Measurements from ENCODE around the gene PLOD2. TPM values are rescaled to one million over a fixed set of nuclear protein-coding genes. Genes with fewer than 3 reads are reported as not detected.
A peak's percentile ranks its signal among the peaks of the same experiment; 100 is the strongest.

PLOD2 gene
- total RNA-seq, 1 experiment from 2014 or later = 36.6 TPM

GRCh38 chr3:146160321-146160963 lies 542 bp downstream of the PLOD2 start:
- Mint-ChIP-seq H3K27ac (peak overlapping the region; percentile 97), H3K4me1 (peaks cover 66% of the 10 kb centered on the region), H3K27me3 (ENCODE audit: low read depth) (peaks cover 16% of the 10 kb centered on the region), H3K4me3 (peak overlapping the region; percentile 83), H3K9me3 (no peaks in the 10 kb centered on the region), H3K36me3 (no peaks in the 10 kb centered on the region)
- ChIA-PET CTCF (interaction anchor here (0.6 to 2.7 kb wide), 11 partner anchors 14 to 417 kb away, joined by 3 to 43 read pairs (median 3); no protein-coding TSS in a partner anchor), POLR2A (interaction anchor here (0.5 to 1.3 kb wide), 7 partner anchors 24 to 309 kb away, joined by 3 to 6 read pairs (median 4); partner anchors contain the start of gene PLSCR2)
- ATAC-seq (peak; percentile 77), DNase-seq (ENCODE audit: low spot score) (peak; percentile 75)
- TF ChIP-seq MAX (CRISPR knock-in tag; IDR thresholded peaks at IDR 0.05) (peak; percentile 64; the same call in 1 of the 2 replicates), HMGXB4 (CRISPR knock-in tag; IDR thresholded peaks at IDR 0.05) (peak; percentile 11; the same call in 1 of the 2 replicates), AFF4 (CRISPR knock-in tag; IDR thresholded peaks at IDR 0.05; ENCODE audit: borderline replicate concordance) (no peak)

GRCh38 chr3:146159616-146160320 lies 1.2 kb downstream of the PLOD2 start:
- H3K9me3 Mint-ChIP-seq = no peaks in the 10 kb centered on the region
- no peaks in the 10 kb centered on the region for H3K36me3 Mint-ChIP-seq
- peak overlapping the region; percentile 83 for H3K4me3 Mint-ChIP-seq
- ChIA-PET POLR2A (interaction anchor here (0.6 to 1.3 kb wide), 4 partner anchors 24 to 185 kb away, joined by 3 to 6 read pairs (median 4); no protein-coding TSS in a partner anchor), CTCF (interaction anchor here (1.0 to 2.7 kb wide), 7 partner anchors 15 to 418 kb away, joined by 3 to 43 read pairs (median 10); no protein-coding TSS in a partner anchor)
- H3K27ac Mint-ChIP-seq = peak overlapping the region; percentile 97
- peaks cover 59% of the 10 kb centered on the region for H3K4me1 Mint-ChIP-seq
- ATAC-seq = no peak
- H3K27me3 Mint-ChIP-seq (ENCODE audit: low read depth) = peaks cover 16% of the 10 kb centered on the region
- DNase-seq (ENCODE audit: low spot score) = no peak
- TF ChIP-seq ATF1 (CRISPR knock-in tag; IDR thresholded peaks at IDR 0.05) (no peak), ZNF232 (CRISPR knock-in tag; IDR thresholded peaks at IDR 0.05) (no peak), CREB1 (CRISPR knock-in tag; IDR thresholded peaks at IDR 0.05) (no peak), ZNF317 (CRISPR knock-in tag; IDR thresholded peaks at IDR 0.05; ENCODE audit: borderline replicate concordance, low read depth) (no peak), ZNF425 (CRISPR knock-in tag; conservative IDR thresholded peaks at IDR 0.05) (no peak), KAT7 (CRISPR knock-in tag; IDR thresholded peaks at IDR 0.05; ENCODE audit: borderline replicate concordance) (no peak), AFF4 (CRISPR knock-in tag; IDR thresholded peaks at IDR 0.05; ENCODE audit: borderline replicate concordance) (no peak), NFYB (CRISPR knock-in tag; conservative IDR thresholded peaks at IDR 0.05; ENCODE audit: low read depth) (no peak), E2F5 (CRISPR knock-in tag; IDR thresholded peaks at IDR 0.05) (no peak), ARID4B (CRISPR knock-in tag; IDR thresholded peaks at IDR 0.05; ENCODE audit: borderline replicate concordance) (no peak), ZNF219 (CRISPR knock-in tag; IDR thresholded peaks at IDR 0.05; ENCODE audit: borderline replicate concordance) (no peak)
